ENCODE results near the gene DYDC1. TPM values are rescaled to one million over a fixed set of nuclear protein-coding genes. Genes with fewer than 3 reads are reported as not detected.

Gene DYDC1
- total RNA-seq, 1 donor from 2014 or later: not detected

DNA sequence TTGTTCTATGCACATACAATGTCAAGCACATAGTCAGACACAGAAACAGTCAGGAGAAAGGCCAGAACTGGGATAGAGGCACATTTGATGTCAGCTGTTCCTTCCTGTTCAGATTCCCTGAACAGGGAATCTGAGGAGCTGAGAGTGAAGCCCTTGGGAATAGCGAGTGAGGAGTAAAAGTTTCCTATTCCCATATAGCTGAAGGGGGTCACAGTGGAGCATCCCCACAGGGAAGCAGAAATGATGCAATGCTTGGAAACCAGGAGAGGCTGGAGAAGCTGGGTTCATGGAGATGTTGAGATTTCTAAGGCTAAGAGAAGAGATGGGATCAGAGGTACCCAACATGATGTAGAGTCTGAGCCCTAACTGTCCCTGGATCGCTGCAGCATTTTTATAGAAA is 40.5 kb upstream of the DYDC1 start:
- DNase-seq (ENCODE audit: low spot score in 2 of 2, unreplicated experiment in 2 of 2): no peak
- Mint-ChIP-seq H3K4me1 (peaks cover 12% of the 10 kb centered on the region), H3K27me3 (ENCODE audit: low read depth) (peaks cover 18% of the 10 kb centered on the region), H3K36me3 (no peaks in the 10 kb centered on the region), H3K9me3 (no peaks in the 10 kb centered on the region), H3K4me3 (no peak overlapping the region), H3K27ac (no peak overlapping the region)
- TF ChIP-seq, protein P1, sequence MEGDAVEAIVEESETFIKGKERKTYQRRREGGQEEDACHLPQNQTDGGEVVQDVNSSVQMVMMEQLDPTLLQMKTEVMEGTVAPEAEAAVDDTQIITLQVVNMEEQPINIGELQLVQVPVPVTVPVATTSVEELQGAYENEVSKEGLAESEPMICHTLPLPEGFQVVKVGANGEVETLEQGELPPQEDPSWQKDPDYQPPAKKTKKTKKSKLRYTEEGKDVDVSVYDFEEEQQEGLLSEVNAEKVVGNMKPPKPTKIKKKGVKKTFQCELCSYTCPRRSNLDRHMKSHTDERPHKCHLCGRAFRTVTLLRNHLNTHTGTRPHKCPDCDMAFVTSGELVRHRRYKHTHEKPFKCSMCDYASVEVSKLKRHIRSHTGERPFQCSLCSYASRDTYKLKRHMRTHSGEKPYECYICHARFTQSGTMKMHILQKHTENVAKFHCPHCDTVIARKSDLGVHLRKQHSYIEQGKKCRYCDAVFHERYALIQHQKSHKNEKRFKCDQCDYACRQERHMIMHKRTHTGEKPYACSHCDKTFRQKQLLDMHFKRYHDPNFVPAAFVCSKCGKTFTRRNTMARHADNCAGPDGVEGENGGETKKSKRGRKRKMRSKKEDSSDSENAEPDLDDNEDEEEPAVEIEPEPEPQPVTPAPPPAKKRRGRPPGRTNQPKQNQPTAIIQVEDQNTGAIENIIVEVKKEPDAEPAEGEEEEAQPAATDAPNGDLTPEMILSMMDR (IDR thresholded peaks at IDR 0.05; ENCODE audit: unreplicated experiment): no peak

DNA sequence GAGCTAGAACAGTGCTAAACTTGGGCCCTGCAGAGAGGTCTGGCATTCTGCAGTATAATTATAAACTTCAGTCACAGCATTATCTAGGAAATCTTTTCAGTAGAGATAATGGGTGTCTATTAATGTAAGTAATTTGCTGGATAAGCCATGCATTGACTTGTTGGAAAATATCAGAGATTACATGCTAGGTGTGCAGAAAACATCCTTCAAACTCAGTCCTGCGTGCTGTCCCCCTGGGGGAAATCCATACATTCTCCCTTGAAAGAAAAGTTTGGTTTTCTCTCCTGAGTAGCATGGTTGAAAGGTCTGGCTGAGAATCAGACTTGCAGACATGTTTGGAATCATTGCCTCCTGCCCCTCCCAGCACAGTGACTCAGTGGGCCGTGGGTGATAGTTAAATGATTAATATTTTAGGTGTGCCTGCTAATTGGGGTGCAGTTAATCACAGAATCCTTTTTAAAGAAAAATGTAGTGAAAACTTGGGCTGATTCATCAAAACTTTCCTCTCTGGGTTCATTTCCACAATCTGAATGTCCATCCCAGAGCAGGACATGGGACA is 37.9 kb upstream of the DYDC1 start:
- Mint-ChIP-seq H3K4me1 (peaks cover 9% of the 10 kb centered on the region), H3K27me3 (ENCODE audit: low read depth) (peaks cover 27% of the 10 kb centered on the region), H3K36me3 (no peaks in the 10 kb centered on the region), H3K4me3 (no peak overlapping the region), H3K9me3 (no peaks in the 10 kb centered on the region), H3K27ac (peak overlapping the region; percentile 35)
- TF ChIP-seq, protein P1 (IDR thresholded peaks at IDR 0.05; ENCODE audit: unreplicated experiment): no peak
- no peak for DNase-seq (ENCODE audit: low spot score in 2 of 2, unreplicated experiment in 2 of 2)

DNA sequence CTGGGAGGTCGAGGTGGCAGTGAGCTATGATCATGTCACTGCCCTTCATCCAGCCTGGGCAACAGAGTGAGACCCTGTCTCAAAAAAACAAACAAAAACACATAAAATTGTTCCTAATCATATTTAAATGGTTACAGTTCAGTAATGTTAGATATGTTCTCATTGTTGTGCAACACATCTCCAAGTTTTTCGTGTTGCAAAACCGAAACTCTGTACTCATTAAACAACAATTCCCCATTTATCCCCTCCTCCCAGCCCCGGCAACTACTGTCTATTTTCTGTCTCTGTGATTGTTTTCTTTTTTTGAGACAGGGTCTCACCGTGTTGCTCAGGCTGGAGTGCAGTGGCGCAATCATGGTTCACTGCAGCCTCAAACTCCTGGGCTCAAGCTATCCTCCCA is 35.7 kb upstream of the DYDC1 start:
- peaks cover 24% of the 10 kb centered on the region for H3K27me3 Mint-ChIP-seq (ENCODE audit: low read depth)
- peaks cover 13% of the 10 kb centered on the region for H3K4me1 Mint-ChIP-seq
- no peak overlapping the region for H3K4me3 Mint-ChIP-seq
- H3K36me3 Mint-ChIP-seq: no peaks in the 10 kb centered on the region
- no peaks in the 10 kb centered on the region for H3K9me3 Mint-ChIP-seq
- H3K27ac Mint-ChIP-seq: no peak overlapping the region
- TF ChIP-seq, protein P1 (IDR thresholded peaks at IDR 0.05; ENCODE audit: unreplicated experiment): no peak
- DNase-seq (ENCODE audit: low spot score in 2 of 2, unreplicated experiment in 2 of 2): no peak

DNA sequence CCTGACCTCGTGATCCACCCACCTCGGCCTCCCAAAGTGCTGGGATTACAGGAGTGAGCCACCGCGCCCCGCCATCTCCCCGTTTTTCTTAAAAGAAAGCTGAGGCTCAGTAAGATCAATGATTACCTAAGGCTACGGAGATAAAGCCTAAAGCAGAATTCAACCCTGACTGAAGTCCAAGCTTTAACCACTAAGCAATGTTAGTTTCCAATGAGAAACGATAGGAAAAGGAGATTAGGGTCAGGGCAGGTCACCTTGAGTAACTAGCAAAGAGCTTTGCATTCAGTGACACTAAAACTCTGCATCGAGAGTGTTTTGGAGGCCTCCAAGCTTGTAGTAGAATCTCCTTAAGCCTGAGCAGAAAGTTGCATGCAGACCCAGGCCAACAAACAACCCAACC is 34.2 kb upstream of the DYDC1 start:
- no peaks in the 10 kb centered on the region for H3K36me3 Mint-ChIP-seq
- peaks cover 17% of the 10 kb centered on the region for H3K27me3 Mint-ChIP-seq (ENCODE audit: low read depth)
- no peak overlapping the region for H3K4me3 Mint-ChIP-seq
- TF ChIP-seq, protein P1 (IDR thresholded peaks at IDR 0.05; ENCODE audit: unreplicated experiment): no peak
- H3K4me1 Mint-ChIP-seq: peaks cover 19% of the 10 kb centered on the region
- no peak overlapping the region for H3K27ac Mint-ChIP-seq
- H3K9me3 Mint-ChIP-seq: no peaks in the 10 kb centered on the region
- DNase-seq (ENCODE audit: low spot score in 2 of 2, unreplicated experiment in 2 of 2): no peak

DNA sequence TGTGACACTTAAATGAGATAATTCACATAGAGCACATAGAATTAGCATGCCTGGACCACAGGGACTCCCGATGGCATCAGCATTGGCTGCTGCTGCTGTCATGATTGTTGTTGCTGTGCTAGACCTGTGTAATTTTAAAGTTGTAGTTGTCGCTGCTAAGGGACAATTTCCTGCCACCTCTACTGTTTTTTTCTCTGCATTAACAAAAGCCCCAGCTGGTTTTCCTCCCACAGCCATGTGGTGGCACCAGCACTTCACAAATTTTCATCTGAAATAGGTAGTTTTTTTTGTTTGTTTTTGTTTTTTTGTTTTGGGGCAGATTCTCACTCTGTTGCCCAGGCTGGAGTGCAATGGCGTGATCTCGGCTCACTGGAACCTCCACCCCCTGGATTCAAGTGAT is 26.4 kb upstream of the DYDC1 start:
- H3K4me3 Mint-ChIP-seq: no peak overlapping the region
- H3K36me3 Mint-ChIP-seq: no peaks in the 10 kb centered on the region
- peaks cover 9% of the 10 kb centered on the region for H3K4me1 Mint-ChIP-seq
- peak in 1 of 2 experiments; percentile 43 for DNase-seq (ENCODE audit: low spot score in 2 of 2, unreplicated experiment in 2 of 2)
- TF ChIP-seq, protein P1 (IDR thresholded peaks at IDR 0.05; ENCODE audit: unreplicated experiment): no peak
- no peaks in the 10 kb centered on the region for H3K9me3 Mint-ChIP-seq
- no peak overlapping the region for H3K27ac Mint-ChIP-seq
- H3K27me3 Mint-ChIP-seq (ENCODE audit: low read depth): peaks cover 1% of the 10 kb centered on the region

DNA sequence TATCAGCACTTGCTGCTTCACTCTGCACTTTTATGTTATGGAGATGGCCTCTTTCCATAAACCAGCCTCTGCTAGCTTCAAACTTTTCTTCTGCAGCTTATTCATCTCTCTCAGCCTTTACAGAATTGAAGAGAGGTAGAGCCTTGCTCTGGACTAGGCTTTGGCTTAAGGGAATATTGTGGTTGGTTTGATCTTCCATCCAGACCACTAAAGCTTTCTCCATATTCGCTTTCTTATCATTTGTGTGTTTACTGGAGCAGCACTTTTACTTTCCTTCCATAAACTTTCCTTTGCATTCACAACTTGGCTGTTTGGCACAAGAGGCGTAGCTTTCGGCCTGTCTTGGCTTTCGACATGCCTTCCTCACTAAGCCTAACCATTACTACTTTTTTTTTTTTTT is 23.6 kb upstream of the DYDC1 start:
- H3K4me3 Mint-ChIP-seq: no peak overlapping the region
- TF ChIP-seq, protein P1 (IDR thresholded peaks at IDR 0.05; ENCODE audit: unreplicated experiment): no peak
- DNase-seq (ENCODE audit: low spot score in 2 of 2, unreplicated experiment in 2 of 2): no peak
- H3K27ac Mint-ChIP-seq: no peak overlapping the region
- H3K36me3 Mint-ChIP-seq: no peaks in the 10 kb centered on the region
- no peaks in the 10 kb centered on the region for H3K9me3 Mint-ChIP-seq
- H3K27me3 Mint-ChIP-seq (ENCODE audit: low read depth): peaks cover 9% of the 10 kb centered on the region
- peaks cover 3% of the 10 kb centered on the region for H3K4me1 Mint-ChIP-seq

Measured in mesothelial cell of epicardium (in vitro differentiated cells).